PFSK-1 (cell line): ENCODE data around the gene MTSS2.

Experiments used
- FOXP2 ChIP-seq: optimal IDR thresholded peaks from 2 replicates; pipeline ENCODE3; 2011; ENCODE audit warnings: borderline replicate concordance, control low read depth, inconsistent platforms; ENCODE audit not compliant: insufficient read depth; ENCODE audit errors: extremely low read length, extremely low read depth
- POLR2AphosphoS5 ChIP-seq: IDR thresholded peaks from 2 replicates; pipeline ENCODE4 v1.6.1; 2012; ENCODE audit warnings: low read depth, mild to moderate bottlenecking, control low read depth, low read length, moderate library complexity
- REST ChIP-seq, 2 experiments: IDR thresholded peaks; 2 replicates each; pipeline versions ENCODE4 v1.6.1 to v1.8.0; 2011 to 2012; ENCODE audit warnings: low read depth in 2 of 2, low read length in 2 of 2, control low read depth in 1 of 2, inconsistent platforms in 1 of 2, mild to moderate bottlenecking in 1 of 2, moderate library complexity in 1 of 2; ENCODE audit not compliant: insufficient read depth in 1 of 2
- SIN3A ChIP-seq: IDR thresholded peaks from 2 replicates; pipeline ENCODE4 v1.6.1; 2012; ENCODE audit warnings: mild to moderate bottlenecking, low read length, moderate library complexity, borderline replicate concordance; ENCODE audit not compliant: insufficient read depth
- TAF1 ChIP-seq: IDR thresholded peaks from 2 replicates; pipeline ENCODE4 v1.6.1; 2012; ENCODE audit warnings: low read length, control low read depth, borderline replicate concordance; ENCODE audit not compliant: insufficient read depth

The MTSS2 gene

GRCh38 chr16:70658921-70659320 lies 26.9 kb downstream of the MTSS2 start:
- TF ChIP-seq REST (IDR thresholded peaks at IDR 0.05; ENCODE audit: insufficient read depth in 1 of 2, low read depth in 2 of 2, low read length in 2 of 2) (no peak), POLR2AphosphoS5 (no peak), TAF1 (no peak), SIN3A (no peak), FOXP2 (no peak)

GRCh38 chr16:70657956-70658355 lies 27.9 kb downstream of the MTSS2 start:
- TF ChIP-seq FOXP2, result no peak
- TF ChIP-seq SIN3A, result no peak
- TF ChIP-seq REST (IDR thresholded peaks at IDR 0.05; ENCODE audit: insufficient read depth in 1 of 2, low read depth in 2 of 2, low read length in 2 of 2), result no peak
- no peak for TF ChIP-seq POLR2AphosphoS5
- TF ChIP-seq TAF1, result no peak

GRCh38 chr16:70656712-70657263 lies 29.1 kb downstream of the MTSS2 start:
- TF ChIP-seq REST (IDR thresholded peaks at IDR 0.05; ENCODE audit: insufficient read depth in 1 of 2, low read depth in 2 of 2, low read length in 2 of 2) (no peak), SIN3A (no peak), FOXP2 (no peak), POLR2AphosphoS5 (no peak), TAF1 (no peak)

- TF ChIP-seq TAF1 (no peak), REST (IDR thresholded peaks at IDR 0.05; ENCODE audit: insufficient read depth in 1 of 2, low read depth in 2 of 2, low read length in 2 of 2) (no peak), FOXP2 (no peak), SIN3A (no peak), POLR2AphosphoS5 (no peak)
These were observed 29.7 kb downstream of the MTSS2 start for GRCh38 chr16:70656065-70656711.
